NCI-H187 (cell line): ENCODE data around the gene SH3PXD2A.
"Not testable (repeated sequence)": the region's sequence is repeated elsewhere in the genome, so short reads cannot be mapped to it uniquely, and the experiment has no call there.

Experiments used
- DNase-seq, 2 experiments: peaks; one replicate each; lab custom pipeline; 2025; lab: John Stamatoyannopoulos, UW

Gene SH3PXD2A

GRCh38 chr10:103747193-103747865 lies 108.0 kb downstream of the SH3PXD2A start:
- DNase-seq: no peak

GRCh38 chr10:103746598-103746997 lies 108.8 kb downstream of the SH3PXD2A start:
- DNase-seq: no peak

- DNase-seq: no peak
These were observed 109.8 kb downstream of the SH3PXD2A start for GRCh38 chr10:103745341-103746247.

- DNase-seq: no peak
These were observed 112.6 kb downstream of the SH3PXD2A start for GRCh38 chr10:103742824-103743223.

GRCh38 chr10:103740611-103741010 lies 114.8 kb downstream of the SH3PXD2A start:
- DNase-seq: no peak

GRCh38 chr10:103739039-103739764 lies 116.2 kb downstream of the SH3PXD2A start:
- DNase-seq: no peak

GRCh38 chr10:103737735-103738367 lies 117.5 kb downstream of the SH3PXD2A start:
- DNase-seq: no peak

GRCh38 chr10:103736763-103737162 lies 118.6 kb downstream of the SH3PXD2A start:
- no peak for DNase-seq

- no peak for DNase-seq
These were observed 119.3 kb downstream of the SH3PXD2A start for GRCh38 chr10:103736044-103736443.

- DNase-seq: no peak
These were observed 120.6 kb downstream of the SH3PXD2A start for GRCh38 chr10:103734731-103735130.

GRCh38 chr10:103733045-103733419 lies 122.3 kb downstream of the SH3PXD2A start:
- no peak for DNase-seq

GRCh38 chr10:103732339-103733044 lies 122.9 kb downstream of the SH3PXD2A start:
- DNase-seq: no peak

- no peak for DNase-seq
These were observed 123.6 kb downstream of the SH3PXD2A start for GRCh38 chr10:103731609-103732270.

- not testable (repeated sequence) for DNase-seq
These were observed 124.3 kb downstream of the SH3PXD2A start for GRCh38 chr10:103731026-103731425.

- no peak for DNase-seq
These were observed 125.5 kb downstream of the SH3PXD2A start for GRCh38 chr10:103729851-103730250.

GRCh38 chr10:103727991-103728689 lies 127.2 kb downstream of the SH3PXD2A start:
- no peak for DNase-seq

- DNase-seq: no peak
These were observed 127.8 kb downstream of the SH3PXD2A start for GRCh38 chr10:103727546-103727963.

GRCh38 chr10:103726637-103727036 lies 128.7 kb downstream of the SH3PXD2A start:
- DNase-seq: no peak

- DNase-seq: no peak
These were observed 130.1 kb downstream of the SH3PXD2A start for GRCh38 chr10:103725242-103725641.

- no peak for DNase-seq
These were observed 130.6 kb downstream of the SH3PXD2A start for GRCh38 chr10:103724771-103725170.
